ENCODE data around the gene ERH. TPM values are rescaled to one million over a fixed set of nuclear protein-coding genes. Genes with fewer than 3 reads are reported as not detected.

Gene ERH
- total and polyA plus RNA-seq, 4 donors = 69.1 to 203 (median 138) TPM

GRCh38 chr14:69439521-69440270 is 41.6 kb upstream of the ERH start:
- TF ChIP-seq CTCF (IDR thresholded peaks at IDR 0.05; ENCODE audit: control extremely low read depth, extremely low read depth) = no peak
- ATAC-seq (ENCODE audit: insufficient read depth, low FRiP score) (no peak), DNase-seq (no peak)
- 59 to 75% methylated on average over 12 of the region's 12 CpGs for WGBS, 2 donors
- Histone ChIP-seq H3K4me1 (ENCODE audit: control insufficient read depth in 5 of 5, insufficient read depth in 5 of 5, low read length in 5 of 5) (peaks cover 0 to 1% (median 0%) of the 10 kb centered on the region in 5 donors), H3K9me3 (ENCODE audit: control insufficient read depth in 4 of 4, insufficient read depth in 3 of 4, low read length in 3 of 4) (no peaks in the 10 kb centered on the region), H3K27me3 (ENCODE audit: control insufficient read depth in 3 of 3, insufficient read depth in 3 of 3, low read length in 2 of 3) (no peaks in the 10 kb centered on the region), H3K36me3 (ENCODE audit: control insufficient read depth in 4 of 4, insufficient read depth in 4 of 4, low read length in 4 of 4) (peaks cover 0 to 14% (median 3%) of the 10 kb centered on the region in 4 donors), H3K9ac (ENCODE audit: insufficient read depth in 1 of 2, low read length in 2 of 2) (no peak overlapping the region), H3K4me3 (no peak overlapping the region), H3K27ac (ENCODE audit: low read depth in 1 of 2, low read length in 1 of 2) (no peak overlapping the region)

GRCh38 chr14:69432364-69432763 is 34.3 kb upstream of the ERH start:
- no peak overlapping the region for H3K4me3 ChIP-seq
- H3K4me1 ChIP-seq (ENCODE audit: control insufficient read depth in 5 of 5, insufficient read depth in 5 of 5, low read length in 5 of 5) = no peaks in the 10 kb centered on the region
- H3K27ac ChIP-seq (ENCODE audit: low read depth in 1 of 2, low read length in 1 of 2) = no peak overlapping the region
- ATAC-seq (ENCODE audit: insufficient read depth, low FRiP score) = no peak
- no peak for DNase-seq
- H3K9ac ChIP-seq (ENCODE audit: insufficient read depth in 1 of 2, low read length in 2 of 2) = no peak overlapping the region
- 95 to 96% methylated on average over 2 of the region's 2 CpGs for WGBS, 2 donors
- peaks cover 0 to 2% (median 0%) of the 10 kb centered on the region in 4 donors for H3K9me3 ChIP-seq (ENCODE audit: control insufficient read depth in 4 of 4, insufficient read depth in 3 of 4, low read length in 3 of 4)
- TF ChIP-seq CTCF (IDR thresholded peaks at IDR 0.05; ENCODE audit: control extremely low read depth, extremely low read depth) = no peak
- H3K36me3 ChIP-seq (ENCODE audit: control insufficient read depth in 4 of 4, insufficient read depth in 4 of 4, low read length in 4 of 4) = peaks cover 0 to 10% (median 3%) of the 10 kb centered on the region in 4 donors
- no peaks in the 10 kb centered on the region for H3K27me3 ChIP-seq (ENCODE audit: control insufficient read depth in 3 of 3, insufficient read depth in 3 of 3, low read length in 2 of 3)

GRCh38 chr14:69430306-69430939 is 32.3 kb upstream of the ERH start:
- Histone ChIP-seq H3K4me1 (ENCODE audit: control insufficient read depth in 5 of 5, insufficient read depth in 5 of 5, low read length in 5 of 5) (no peaks in the 10 kb centered on the region), H3K9ac (ENCODE audit: insufficient read depth in 1 of 2, low read length in 2 of 2) (no peak overlapping the region), H3K27me3 (ENCODE audit: control insufficient read depth in 3 of 3, insufficient read depth in 3 of 3, low read length in 2 of 3) (no peaks in the 10 kb centered on the region), H3K4me3 (no peak overlapping the region), H3K36me3 (ENCODE audit: control insufficient read depth in 4 of 4, insufficient read depth in 4 of 4, low read length in 4 of 4) (peaks cover 5 to 16% (median 8%) of the 10 kb centered on the region in 4 donors), H3K27ac (ENCODE audit: low read depth in 1 of 2, low read length in 1 of 2) (no peak overlapping the region), H3K9me3 (ENCODE audit: control insufficient read depth in 4 of 4, insufficient read depth in 3 of 4, low read length in 3 of 4) (peaks cover 0 to 2% (median 0%) of the 10 kb centered on the region in 4 donors)
- 97 to 100% methylated on average over 1 of the region's 1 CpG for WGBS, 2 donors
- no peak for ATAC-seq (ENCODE audit: insufficient read depth, low FRiP score)
- TF ChIP-seq CTCF (IDR thresholded peaks at IDR 0.05; ENCODE audit: control extremely low read depth, extremely low read depth) = no peak
- DNase-seq = no peak
